ENCODE data around the gene HDAC7.

DNA sequence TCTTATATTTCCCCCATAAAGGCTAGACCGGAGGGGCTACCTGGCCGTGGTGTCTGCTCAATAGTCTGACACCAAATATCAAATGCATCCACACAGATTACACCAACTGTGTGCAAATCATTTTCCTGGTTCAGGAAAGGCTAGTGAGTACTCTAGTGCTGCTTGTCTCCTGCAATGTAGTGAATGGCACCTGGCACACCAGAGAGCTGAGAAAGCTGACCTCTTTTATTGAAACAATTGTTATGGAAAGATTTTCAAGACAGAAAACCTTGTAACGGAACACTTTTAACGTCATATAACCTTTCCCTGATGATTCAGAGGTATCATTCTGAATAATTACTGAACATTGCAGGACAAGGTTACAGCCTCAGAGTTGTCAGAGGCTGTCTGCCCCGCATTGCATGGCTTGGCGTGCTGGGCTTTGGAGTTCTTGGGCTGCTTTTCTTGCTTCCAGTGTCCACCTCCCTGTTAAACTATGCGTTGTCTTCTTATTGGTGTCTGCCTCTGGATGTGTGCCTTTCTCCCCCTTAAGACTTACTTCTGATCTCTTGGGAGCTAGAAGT lies 40.7 kb upstream of the HDAC7 start:
- TF ChIP-seq, protein P1, sequence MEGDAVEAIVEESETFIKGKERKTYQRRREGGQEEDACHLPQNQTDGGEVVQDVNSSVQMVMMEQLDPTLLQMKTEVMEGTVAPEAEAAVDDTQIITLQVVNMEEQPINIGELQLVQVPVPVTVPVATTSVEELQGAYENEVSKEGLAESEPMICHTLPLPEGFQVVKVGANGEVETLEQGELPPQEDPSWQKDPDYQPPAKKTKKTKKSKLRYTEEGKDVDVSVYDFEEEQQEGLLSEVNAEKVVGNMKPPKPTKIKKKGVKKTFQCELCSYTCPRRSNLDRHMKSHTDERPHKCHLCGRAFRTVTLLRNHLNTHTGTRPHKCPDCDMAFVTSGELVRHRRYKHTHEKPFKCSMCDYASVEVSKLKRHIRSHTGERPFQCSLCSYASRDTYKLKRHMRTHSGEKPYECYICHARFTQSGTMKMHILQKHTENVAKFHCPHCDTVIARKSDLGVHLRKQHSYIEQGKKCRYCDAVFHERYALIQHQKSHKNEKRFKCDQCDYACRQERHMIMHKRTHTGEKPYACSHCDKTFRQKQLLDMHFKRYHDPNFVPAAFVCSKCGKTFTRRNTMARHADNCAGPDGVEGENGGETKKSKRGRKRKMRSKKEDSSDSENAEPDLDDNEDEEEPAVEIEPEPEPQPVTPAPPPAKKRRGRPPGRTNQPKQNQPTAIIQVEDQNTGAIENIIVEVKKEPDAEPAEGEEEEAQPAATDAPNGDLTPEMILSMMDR (IDR thresholded peaks at IDR 0.05; ENCODE audit: poor library complexity), result no peak
- no peak for TF ChIP-seq EZH2phosphoT487 (IDR thresholded peaks at IDR 0.05; ENCODE audit: low read depth, severe bottlenecking, unreplicated experiment)

Measured in hepatocyte (in vitro differentiated cells).